Activated CD8-positive, alpha-beta memory T cell treated with anti-CD3 and anti-CD28 coated beads, Interleukin-2, amount 50 U/mL, for 1 hour (primary cell): ENCODE measurements around the gene H3-3A.

Experiments
- DNase-seq: peaks from one replicate; pipeline ENCODE4 v3.0.0-alpha.2; 2020; ENCODE audit errors: extremely low read depth

Gene H3-3A

DNA sequence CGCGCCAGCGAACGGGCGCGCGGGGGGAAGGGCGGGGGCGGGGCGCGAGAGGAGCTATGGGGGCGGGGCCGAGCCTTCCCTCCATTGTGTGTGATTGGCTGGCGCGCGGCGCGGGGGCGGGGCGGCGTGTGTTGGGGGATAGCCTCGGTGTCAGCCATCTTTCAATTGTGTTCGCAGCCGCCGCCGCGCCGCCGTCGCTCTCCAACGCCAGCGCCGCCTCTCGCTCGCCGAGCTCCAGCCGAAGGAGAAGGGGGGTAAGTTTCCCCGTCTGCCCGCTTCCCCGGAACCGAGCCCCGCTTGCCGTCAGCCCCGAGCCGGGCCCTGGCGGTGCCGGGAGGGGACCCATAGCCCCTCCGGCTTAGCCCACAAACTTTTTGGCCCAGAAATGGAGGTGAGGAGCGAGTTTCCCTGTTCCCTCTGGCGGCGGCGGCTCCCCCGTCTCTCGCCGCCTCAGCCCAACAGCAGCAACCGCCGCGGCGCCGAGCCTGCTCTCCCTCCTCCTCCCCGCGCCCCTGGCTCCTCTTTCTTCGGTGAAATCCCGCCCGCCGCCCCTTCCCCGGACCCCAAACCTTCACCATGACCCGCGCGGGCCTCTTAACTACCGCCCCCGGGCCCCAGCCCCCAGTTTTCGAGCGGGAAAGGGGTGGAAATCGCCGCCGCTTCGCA lies at the start of gene H3-3A:
Gene H3-3A, plus strand, starts transcription at position 159 of the 666 bp plus-strand sequence. CDS start 1,636 bp downstream, outside the sequence.
- peak; percentile 92 for DNase-seq

DNA sequence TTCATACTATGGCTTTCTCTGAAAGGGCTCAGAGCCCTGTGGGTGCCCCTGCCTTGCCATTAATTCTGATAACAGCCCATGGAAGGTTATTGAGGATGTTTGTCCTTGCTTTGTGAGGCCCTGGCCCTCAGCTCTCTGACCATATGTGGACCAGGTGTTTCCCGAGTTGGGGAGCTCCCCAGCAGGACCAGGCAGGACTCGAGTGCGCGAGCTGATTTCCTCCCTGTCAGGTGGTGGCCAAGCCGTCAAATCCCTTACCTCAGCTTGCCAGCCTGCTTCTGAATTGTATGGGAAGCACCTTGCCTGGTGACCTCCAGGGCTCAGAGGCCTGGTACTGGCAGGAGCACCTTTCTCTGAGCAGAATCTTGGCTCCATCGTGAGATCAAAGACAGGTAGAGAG lies 45.4 kb upstream of the H3-3A start:
- DNase-seq = no peak

DNA sequence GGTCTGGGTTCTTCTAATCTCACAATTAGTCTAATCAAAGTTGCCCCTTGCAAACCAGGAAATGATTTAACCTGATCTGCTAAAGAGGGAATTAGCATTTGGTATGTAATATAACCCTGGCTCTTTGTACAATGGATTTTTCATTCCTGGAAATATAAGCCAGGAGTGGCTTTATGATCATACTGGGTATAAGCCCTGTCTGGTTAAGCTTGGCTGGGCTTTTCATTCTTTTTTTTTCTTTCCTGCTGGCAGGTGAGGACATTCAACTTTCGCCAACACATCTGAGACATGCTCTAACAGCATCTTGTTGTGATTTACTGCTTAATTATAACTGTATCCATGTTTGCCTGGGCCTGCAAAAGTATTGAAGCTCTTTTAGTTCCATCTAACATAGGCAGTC lies 42.9 kb upstream of the H3-3A start:
- DNase-seq = no peak

DNA sequence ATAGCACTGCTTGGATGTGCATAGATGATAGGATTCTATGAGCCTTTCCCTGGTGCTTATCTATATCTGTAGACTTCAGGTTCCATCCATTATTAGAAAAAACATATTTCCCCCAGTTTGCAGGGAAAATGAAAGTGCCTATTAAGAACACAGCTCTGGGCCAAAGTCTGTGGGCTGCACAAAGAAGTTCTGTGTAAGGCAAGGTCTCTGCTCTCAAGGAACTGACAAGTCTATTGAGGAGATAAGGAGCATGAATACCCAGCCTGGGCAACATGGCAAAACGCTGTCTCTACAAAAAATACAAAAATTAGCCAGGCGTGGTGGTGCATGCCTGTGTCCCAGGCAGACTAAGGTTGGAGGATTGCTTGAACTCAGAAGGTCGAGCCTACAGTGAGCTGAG lies 41.1 kb upstream of the H3-3A start:
- DNase-seq = no peak

DNA sequence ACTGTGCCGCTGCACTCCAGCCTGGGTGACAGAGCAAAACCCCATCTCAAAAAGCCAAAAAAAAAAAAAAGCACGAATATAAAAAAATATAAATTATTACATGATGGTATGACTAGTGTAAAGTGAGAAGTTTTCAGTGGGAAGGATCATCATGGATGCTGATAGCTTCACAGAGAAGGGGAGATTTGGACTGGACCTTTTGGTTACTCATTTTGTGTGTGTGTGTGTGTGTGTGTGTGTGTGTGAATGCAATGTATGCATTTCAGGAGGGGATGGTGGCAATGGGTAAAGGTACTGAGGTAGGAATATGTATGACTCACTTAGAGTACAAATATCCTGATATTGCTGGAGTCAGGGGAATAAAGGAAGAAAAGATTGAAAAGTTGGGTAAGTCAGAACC lies 40.7 kb upstream of the H3-3A start:
- no peak for DNase-seq

DNA sequence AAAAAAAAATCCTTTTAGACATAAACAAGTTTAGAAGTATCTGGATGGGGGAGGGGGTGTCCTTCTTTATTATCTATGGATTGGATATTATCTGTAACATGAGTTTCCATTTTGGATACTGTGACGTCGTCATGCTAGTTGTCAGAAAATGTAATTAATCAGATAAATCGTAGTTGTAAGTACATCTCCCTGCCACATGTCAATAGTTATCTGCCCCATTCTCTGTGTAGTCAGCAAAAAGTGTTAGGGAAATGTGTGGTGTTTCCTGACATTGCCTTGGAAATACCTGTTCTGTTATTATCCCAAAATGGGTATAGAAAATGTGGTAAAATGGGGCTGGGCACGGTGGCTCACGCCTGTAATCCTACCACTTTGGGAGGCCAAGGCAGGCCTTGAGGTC lies 38.8 kb upstream of the H3-3A start:
- DNase-seq = no peak

DNA sequence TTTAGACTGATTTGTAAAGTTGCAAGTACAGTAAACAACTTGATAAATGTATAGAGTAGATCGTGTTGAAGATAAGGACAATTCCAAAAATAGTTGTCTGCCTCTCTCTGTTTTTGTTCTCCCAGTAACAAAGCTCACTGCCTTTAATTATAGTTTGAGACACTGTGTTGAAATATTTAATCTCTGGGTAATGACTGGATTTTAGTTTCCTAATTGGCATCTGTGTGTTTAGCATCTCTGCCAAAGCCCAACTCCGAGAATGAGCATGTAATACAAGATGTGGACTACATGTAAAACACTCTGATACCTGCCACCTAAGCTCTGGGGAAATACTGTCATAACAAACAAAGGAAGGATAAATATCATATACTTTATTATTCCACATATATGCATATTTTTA lies 35.7 kb upstream of the H3-3A start:
- no peak for DNase-seq

DNA sequence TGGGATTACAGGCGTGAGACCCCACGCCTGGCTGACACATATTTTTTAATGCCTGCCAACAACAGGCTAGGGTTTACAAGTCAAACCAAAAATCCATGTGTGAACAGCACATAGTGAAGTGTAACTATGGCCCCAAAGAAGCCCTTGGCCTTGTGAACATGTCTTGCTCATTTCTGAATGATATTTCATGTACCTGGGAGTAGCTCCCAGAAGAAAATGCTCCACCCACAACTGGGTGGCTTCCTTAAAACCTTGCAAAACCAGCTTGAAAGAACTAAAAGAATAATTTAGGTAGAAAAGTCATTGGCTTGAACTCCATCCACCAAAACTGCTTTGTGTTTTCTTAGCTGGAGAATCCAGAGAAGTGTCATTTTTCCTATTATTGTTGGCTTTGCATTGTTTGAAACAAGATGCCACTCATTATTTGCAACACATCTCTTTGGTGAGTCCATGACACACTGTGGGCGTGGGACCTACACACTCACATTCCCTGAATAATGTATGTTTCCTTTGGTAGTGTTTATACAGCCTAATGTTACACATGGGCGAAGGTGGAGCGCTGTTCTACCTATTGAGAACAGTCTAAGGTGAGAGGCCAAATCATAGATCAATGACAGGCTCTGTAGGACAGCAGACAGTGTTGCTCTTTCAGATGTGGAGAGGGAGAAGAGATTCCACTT lies 34.8 kb upstream of the H3-3A start:
- no peak for DNase-seq

DNA sequence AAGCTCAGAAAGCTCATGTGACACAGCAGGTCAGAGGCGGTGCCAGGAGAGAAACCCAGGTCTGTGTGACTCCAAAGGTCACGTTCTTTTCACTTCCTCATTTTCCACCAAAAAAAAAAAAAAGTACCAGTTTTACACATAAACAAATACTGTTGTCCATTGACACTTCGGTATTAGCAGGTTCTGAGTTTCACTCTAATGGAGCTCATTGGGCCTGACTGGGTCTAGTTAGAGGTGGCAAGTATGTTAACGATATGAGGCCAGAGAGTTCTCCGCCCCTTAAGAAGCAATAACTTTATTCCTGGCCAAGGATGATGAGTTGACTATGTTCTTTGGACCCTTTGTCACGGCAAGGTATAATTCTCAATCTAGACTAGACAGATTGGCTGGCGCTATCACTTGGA lies 33.4 kb upstream of the H3-3A start:
- no peak for DNase-seq

DNA sequence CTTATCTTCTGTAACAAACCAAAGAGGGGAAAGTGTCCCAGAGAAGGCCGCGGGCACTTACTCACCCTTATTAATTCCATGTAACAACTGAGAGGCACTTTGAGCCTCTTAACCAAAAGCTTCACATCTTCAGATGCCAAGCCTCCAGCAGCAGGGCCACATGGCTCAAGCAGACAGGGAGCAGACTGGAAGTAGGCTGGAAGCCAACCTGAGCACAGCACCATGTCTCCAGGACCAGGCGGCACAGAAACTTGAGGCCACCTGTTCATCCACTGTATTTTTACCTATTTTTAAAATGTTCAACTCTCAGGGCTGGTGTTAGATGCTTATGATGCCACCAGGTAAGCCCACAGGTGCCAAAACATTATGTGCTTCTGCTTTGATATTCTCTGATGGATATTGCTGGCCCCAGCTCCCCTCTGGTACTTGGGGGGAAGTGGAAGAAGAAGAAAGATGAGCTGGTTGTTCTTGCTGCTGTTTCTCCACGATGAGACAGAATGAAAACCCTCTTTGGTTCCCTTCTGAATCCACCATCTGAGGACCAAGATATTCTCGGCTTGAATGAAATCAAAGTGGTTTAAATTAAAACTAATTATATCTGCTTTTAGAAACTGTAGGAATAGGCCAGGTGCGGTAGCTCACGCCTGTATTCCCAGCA lies 32.8 kb upstream of the H3-3A start:
- no peak for DNase-seq

DNA sequence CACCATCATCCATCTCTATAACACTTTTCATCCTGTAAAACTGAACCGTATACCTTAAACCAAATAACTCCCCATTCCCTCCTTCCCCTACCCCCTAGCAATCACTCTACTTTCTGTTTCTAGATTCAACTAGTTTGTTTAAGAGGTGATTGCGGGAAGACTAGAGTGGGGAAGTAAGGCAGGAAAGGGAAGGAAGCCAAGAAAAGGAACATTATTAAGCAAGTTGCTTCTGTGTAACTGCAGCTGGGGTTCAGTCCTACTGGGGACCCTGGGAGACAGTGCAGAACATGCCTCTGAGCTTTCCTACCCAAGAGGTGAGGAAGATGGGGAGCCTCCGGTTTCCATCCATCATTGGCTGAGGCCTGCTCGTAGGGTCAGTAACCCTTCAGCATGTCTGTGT lies 28.9 kb upstream of the H3-3A start:
- DNase-seq = no peak

DNA sequence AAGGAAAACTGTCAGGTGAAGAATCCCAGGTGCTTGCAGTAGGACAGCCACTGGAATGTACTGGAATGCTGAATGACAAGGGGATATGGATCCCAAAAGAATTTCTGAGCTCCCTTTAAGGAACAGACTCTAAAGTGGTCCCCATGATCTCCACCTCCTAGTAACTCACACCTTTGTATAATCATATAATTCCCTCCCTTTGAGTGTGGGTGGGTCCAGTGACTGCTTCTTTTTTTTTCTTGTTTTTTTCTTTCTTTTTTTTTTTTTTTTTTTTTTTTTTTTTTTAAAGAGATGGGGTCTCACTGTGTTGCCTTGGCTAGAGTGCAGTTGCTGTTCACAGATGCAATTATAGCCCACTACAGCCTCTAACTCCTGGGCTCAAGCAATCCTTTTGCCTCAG lies 28.5 kb upstream of the H3-3A start:
- DNase-seq = no peak

DNA sequence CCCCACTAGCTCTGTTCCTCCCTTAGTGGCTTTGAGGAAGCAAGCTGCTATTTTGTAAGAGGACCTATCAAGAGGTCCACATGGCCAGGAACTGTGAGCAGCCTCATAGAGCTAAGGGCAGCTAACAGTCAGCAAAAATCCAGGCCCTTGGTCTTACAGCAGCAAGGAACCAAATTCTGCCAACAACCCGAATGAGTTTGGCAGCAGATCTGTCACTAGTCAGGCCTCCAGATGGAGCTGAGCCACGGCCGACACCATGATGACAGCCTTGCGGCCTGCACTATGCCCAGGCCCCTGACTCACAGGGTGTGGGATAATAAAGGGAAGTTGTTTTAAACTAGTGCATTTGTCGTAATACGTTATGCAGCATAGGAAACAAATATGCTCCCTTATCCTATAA lies 28.0 kb upstream of the H3-3A start:
- DNase-seq = no peak

DNA sequence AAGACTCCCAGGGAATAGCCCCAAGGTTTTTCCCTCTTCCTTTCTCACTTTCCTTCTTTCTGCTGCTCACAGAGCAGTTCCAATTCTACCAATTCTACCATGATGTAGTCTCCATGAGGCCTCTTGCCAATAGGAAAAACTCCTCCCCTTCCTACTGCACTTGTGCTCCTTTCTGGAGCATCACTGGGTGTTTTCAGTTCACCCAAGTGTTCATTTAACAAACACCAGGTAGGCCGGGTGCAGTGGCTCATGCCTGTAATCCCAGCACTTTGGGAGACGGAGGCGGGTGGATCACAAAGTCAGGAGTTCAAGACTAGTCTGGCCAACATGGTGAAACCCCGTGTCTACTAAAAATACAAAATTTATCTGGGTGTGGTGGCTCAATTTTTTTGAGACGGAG lies 26.6 kb upstream of the H3-3A start:
- no peak for DNase-seq

DNA sequence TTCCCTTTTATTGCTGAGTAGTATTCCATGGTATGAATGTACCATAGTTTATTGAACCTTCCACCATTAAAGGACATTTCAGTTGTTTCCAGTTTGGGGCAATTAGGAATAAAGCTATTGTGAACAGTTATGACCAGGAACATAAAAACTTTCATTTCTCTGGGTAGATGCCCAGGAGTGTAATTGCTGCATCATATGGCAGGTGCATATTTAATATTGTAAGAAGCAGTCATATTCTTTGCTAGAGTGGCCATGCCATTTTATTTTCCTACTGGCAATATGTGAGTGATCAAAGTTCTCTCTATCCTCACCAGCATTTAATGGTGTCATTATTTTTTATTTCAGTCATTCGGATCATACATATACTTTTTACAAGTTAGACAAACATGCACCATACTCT lies 23.9 kb upstream of the H3-3A start:
- DNase-seq = no peak

DNA sequence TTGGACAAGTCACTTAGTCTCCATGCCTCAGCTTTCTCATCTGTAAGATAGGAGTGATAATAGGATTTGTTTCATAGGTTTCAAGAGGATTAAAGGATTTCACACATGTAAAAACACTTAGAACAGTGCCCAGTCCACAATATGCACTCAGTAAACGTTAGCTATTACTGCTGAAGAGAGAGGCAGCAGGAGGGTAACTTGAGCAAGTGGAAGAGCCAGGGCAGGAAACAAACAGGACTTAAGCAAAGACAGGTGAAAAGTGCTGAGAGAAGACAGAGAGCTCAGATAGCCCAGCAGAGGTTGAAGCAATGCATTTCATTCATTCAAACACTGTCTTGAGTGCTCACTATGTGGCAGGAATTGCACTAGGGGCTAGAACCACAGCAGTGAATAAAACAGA lies 21.1 kb upstream of the H3-3A start:
- no peak for DNase-seq

DNA sequence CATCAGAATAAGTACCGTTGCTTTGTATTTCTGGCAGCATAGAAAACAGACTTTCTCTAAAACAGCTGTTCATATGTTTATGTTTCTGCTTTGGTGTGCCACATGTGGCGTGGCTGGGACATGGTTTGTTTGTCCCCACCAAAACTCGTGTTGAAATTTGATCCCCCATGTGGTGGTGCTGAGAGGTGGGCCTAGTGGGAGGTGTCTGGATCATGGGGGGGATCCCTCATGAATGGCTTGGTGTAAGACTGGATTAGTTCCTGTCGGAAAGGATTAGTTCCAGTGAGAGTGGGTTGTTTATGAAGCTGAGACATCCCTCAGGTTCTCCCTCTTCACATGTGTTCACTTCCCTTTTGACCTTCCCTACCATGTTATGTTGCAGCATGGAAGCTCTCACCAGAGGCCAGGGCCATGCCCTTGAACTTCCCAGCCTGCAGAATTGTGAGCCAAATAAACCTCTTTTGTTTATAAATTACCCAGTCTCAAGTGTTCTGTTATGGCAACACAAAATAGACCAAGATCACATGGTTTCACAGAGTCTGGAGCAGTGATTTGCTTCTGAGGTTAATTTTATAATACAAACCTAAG lies 17.9 kb upstream of the H3-3A start:
- DNase-seq = no peak

DNA sequence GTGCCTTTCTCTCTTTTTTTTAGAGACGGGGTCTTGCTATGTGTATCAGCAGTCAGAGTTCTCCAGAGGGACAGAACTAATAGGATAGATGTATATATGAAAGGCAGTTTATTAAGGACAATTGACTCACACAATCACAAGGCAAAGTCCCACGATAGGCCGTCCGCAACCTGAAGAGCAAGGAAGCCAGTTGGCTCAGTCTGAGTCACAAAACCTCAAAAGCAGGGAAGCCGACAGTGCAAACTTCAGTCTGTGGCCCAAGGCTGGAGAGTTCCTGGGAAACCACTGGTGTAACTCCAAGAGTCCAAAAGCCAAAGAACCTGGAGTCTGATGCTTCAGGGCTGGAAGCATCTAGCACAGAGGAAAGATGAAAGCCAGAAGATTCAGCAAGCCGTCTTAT lies 16.3 kb upstream of the H3-3A start:
- no peak for DNase-seq

DNA sequence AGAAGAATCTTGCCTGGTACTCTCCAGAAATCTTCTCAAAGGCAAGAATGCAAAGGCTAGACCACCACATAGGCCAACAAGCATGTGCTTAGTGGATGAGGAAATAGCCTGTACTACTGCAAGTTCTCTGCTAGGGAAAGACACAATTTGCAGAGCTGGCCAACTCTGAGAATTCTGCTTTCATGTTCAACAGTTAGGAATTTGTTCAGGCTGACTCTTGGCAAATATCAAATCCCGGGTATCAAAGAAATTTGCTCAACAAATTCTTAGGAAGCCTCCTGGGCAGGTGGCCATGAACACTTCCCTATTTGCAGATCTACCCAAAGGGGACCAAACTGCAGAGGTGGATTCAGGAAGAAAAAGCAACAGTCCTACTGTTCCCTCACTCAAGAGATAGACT lies 15.0 kb upstream of the H3-3A start:
- DNase-seq = no peak

DNA sequence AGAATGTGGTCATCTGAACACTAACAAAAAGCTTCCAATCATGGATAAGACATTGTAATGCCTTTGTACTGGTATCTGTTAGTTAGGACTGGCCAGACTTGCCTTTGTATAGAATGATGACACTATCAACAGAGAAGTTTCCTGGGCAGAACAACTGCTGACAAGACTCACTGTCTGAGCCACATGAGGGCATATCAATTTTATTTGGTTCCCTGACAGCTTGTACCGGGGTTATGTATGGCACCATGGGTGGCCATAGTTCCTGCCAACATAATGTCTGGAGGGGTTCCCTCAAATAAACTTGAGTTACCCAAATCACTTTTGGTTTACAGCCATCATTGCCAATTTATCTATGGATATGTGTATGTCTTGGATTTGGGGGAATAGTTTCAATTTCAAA lies 13.6 kb upstream of the H3-3A start:
- no peak for DNase-seq

DNA sequence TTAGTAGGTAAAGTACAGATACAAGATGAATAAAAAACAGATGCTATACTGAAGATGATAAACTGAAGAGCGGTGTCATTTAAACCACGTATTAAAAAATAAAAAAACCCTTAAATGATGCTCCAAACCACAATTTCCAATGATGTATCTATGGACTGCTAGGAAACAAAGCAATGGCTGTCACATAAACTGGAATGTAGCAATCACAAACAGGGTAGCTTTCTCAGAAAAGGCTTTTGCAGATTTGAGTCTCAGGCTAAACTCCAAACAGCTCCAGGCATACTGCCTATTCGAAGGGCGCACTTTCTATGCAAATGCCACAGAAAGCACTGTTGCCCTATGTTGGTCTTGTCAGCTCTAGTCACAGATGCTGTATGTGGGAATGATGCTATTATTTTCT lies 12.4 kb upstream of the H3-3A start:
- DNase-seq = no peak

DNA sequence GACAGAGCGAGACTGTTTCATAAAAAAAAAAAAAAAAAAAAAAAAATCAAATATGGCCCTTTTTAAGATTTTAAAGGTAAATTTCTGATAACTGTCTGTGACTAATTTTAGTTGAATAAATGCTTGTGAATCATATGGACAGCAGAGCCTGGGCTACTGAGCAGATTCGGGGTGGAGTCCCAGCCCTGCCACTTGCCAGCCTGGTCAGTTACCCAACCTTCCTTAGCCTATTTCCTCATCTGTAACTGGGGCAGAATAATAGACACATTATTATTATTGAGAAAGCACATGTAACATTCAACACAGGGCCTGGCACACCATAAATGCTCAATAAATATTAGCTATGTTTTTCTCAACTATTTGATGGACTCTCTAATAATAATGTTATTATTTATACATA lies 11.2 kb upstream of the H3-3A start:
- no peak for DNase-seq

DNA sequence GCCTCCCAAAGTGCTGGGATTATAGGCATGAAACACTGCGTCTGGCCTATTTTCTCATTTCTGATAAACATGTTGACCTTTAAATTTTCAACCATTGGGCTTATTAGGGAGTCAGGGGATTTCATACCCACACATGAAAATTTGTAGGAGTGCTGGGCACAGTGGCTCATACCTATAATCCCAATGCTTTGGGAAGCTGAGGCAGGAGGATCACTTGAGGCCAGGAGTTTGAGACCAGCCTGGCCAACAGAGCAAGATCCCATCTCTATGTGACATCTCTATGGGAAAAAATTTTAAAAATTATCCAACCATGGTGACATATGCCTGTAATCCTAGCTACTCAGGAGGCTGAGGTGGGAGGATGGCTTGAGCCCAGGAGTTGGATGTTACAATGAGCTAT lies 10.5 kb upstream of the H3-3A start:
- DNase-seq = no peak
